ENCODE measurements around the gene A2ML1.
"Not testable (repeated sequence)": the region's sequence is repeated elsewhere in the genome, so short reads cannot be mapped to it uniquely, and the experiment has no call there.

A2ML1 gene

GRCh38 chr12:8822298-8822697 is at the start of gene A2ML1:
Gene A2ML1, plus strand, starts transcription at chr12:8822621. Its CDS starts 31 bp downstream, at chr12:8822652.
- DNase-seq = no peak

- no peak for DNase-seq
These were observed 49.0 kb upstream of the A2ML1 start for GRCh38 chr12:8773461-8773860.

- DNase-seq = no peak
These were observed 43.1 kb upstream of the A2ML1 start for GRCh38 chr12:8779281-8779680.

- no peak for DNase-seq
These were observed 42.6 kb upstream of the A2ML1 start for GRCh38 chr12:8779862-8780261.

GRCh38 chr12:8780389-8780788 is 42.0 kb upstream of the A2ML1 start:
- peak; percentile 35 for DNase-seq

- DNase-seq = no peak
These were observed 40.9 kb upstream of the A2ML1 start for GRCh38 chr12:8781381-8782127.

- DNase-seq = no peak
These were observed 38.0 kb upstream of the A2ML1 start for GRCh38 chr12:8784290-8784888.

GRCh38 chr12:8785499-8785898 is 36.9 kb upstream of the A2ML1 start:
- no peak for DNase-seq

- DNase-seq = not testable (repeated sequence)
These were observed 35.2 kb upstream of the A2ML1 start for GRCh38 chr12:8787206-8787605.

GRCh38 chr12:8788706-8789105 is 33.7 kb upstream of the A2ML1 start:
- DNase-seq = not testable (repeated sequence)

GRCh38 chr12:8789341-8790013 is 32.9 kb upstream of the A2ML1 start:
- DNase-seq = not testable (repeated sequence)

GRCh38 chr12:8793226-8793625 is 29.2 kb upstream of the A2ML1 start:
- not testable (repeated sequence) for DNase-seq

GRCh38 chr12:8794611-8795010 is 27.8 kb upstream of the A2ML1 start:
- DNase-seq = not testable (repeated sequence)

- DNase-seq = no peak
These were observed 25.4 kb upstream of the A2ML1 start for GRCh38 chr12:8796831-8797626.

GRCh38 chr12:8801213-8801612 is 21.2 kb upstream of the A2ML1 start:
- not testable (repeated sequence) for DNase-seq

GRCh38 chr12:8804833-8805232 is 17.6 kb upstream of the A2ML1 start:
- DNase-seq = not testable (repeated sequence)

GRCh38 chr12:8805487-8805886 is 16.9 kb upstream of the A2ML1 start:
- not testable (repeated sequence) for DNase-seq

- DNase-seq = not testable (repeated sequence)
These were observed 15.3 kb upstream of the A2ML1 start for GRCh38 chr12:8807084-8807483.

GRCh38 chr12:8810112-8810511 is 12.3 kb upstream of the A2ML1 start:
- not testable (repeated sequence) for DNase-seq

GRCh38 chr12:8813572-8814357 is 8.7 kb upstream of the A2ML1 start:
- DNase-seq = no peak

- DNase-seq = no peak
These were observed 5.9 kb upstream of the A2ML1 start for GRCh38 chr12:8816448-8817050.

GRCh38 chr12:8817856-8818255 is 4.6 kb upstream of the A2ML1 start:
- no peak for DNase-seq

All from midbrain (tissue), 1 donor.